T-helper 1 cell treated with Interleukin-12 subunit alpha and Interleukin-12 subunit beta and Interleukin-4 antibody, amounts not matched to agents 30 ng/mL and 1 ng/mL, for 36 hours (primary cell): ENCODE results near the gene KY. TPM values are rescaled to one million over a fixed set of nuclear protein-coding genes. Genes with fewer than 3 reads are reported as not detected.

Experiments
- intact Hi-C: fragments of 100-400 bp; cut with micrococcal nuclease; formaldehyde crosslinking; loops from one replicate; pipeline ENCODE4 v1.15.1; 2024
- total RNA-seq: library from RNA; stranded (reverse); gene quantifications from 2 replicates; pipeline ENCODE4 v1.2.3, GENCODE V29; 2022

Gene KY
- total RNA-seq, 1 donor from 2014 or later, result not detected

GRCh38 chr3:134645515-134645914, 5.3 kb downstream of the KY start:
- intact Hi-C loops, result no loop called here

DNA sequence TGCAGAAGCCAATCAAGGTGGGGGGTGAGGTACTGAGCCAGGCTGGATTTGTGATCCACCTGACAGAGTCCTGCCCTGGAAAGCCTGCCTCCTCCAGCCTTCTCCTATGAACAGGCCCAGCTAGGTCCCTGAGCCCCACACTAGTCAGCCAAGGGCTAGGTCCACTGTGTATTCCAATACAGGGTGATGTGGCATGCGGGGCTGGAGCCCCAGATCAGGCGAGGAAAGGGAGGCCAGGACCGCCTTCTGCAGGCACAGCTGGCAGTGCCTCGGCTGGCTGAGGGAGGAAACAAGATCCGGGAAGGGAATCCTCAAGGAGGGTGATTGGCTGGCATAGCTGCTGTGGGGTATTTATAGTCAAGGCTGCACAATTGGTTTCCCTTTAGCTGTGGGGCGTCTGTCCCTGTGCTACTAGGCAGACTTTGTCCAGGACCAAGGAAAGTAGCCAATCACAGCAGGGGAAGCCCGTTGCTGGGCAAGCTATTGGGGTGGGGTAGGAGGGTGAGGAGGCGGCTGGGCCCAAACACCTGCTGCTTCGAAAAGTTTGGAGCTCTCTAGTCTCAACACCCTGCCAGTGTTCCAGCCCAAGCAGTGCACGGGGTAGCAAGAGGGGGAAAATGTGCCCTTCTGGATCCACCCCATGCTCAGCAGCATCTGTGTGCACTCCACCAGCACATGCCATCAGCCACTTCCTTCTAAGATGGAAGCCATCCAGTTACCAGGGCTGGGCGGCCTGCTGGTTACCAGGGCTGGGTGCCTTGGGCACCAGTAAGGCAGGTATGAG, 5.9 kb downstream of the KY start:
- intact Hi-C loops, result no loop called here

- intact Hi-C loops, result no loop called here
Measured at GRCh38 chr3:134643150-134643675, 7.6 kb downstream of the KY start.

- intact Hi-C loops, result no loop called here
Measured at GRCh38 chr3:134642445-134643149, 8.2 kb downstream of the KY start.

DNA sequence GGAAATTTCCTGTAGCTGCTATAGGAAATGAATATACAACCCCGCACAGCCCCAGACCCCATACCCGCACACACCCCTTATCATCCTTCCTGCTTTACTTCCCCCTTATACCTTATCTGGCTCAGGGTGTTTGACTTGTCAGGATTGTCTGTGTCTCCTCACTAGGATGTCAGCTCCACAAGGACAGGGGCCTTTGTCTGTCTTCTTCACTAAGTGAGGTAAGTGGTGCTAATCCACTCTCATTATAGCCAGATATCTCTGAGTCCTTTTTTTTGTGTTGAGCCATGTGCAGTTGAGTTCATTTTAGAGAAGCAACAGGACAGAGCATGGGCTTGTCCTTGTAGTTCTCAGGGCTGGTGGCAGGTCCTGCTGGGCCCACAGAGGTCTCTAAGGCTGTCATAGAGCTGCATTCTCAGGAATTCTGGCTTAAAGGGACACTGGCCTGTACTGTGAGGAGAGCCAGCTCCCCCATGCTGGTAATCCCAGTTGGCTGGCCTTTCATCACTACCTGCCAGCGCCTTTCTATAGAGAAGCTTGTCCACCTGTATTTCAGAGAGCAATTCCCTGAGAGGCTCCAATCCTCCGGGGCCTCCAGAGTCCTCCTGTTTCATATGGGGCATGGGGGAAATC, 9.0 kb downstream of the KY start:
- intact Hi-C loops, result loop anchor here (1.0 kb wide), 1 partner anchor 40 kb away; no protein-coding TSS in a partner anchor

DNA sequence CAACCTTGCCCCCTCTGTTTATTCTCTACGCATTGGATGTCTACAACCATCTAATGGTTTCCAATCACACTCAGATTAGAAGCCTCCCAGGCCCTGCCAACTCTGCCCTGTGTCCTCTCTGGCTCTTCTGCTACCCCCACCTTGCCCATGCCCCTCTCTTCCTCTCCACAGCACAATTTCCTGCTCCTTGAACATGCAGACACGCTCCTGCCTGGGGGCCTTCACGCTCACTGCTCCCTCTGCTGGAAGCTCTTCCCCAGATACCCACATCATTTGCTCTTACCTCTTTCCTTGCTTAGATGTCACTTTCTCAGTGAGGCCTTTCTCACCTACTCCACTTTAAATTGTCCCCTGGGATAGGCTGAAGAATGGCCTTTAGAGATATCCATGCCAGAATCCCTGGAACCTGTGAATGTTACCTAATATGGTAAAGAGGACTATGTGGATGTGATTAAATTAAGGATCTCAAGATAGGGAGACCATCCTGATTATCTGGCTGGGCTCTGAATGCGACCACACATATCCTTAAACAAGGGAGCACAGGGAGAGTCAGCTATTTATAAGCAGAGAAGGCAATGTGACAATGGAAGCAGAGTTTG, 9.9 kb downstream of the KY start:
- intact Hi-C loops, result loop anchor here (1.0 kb wide), 1 partner anchor 40 kb away; no protein-coding TSS in a partner anchor

DNA sequence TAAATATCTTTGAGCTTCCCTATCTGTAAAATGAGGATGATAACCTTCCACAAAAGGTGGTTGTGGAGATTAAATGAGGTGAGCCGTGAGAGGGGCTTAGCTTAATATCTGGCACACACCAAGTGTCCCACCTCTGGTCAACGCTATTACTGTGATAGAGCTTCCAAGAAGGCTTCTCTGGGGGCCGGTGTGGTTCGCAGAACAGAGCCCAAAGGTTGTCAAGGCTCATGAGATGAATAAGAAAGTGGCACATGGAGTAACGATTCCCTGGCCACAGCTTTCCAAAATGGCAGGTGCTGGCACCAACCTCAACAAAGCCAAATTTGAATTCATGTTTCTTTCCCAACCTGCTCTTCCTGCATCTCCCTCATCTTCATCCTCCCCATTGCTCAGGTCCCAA, 10.4 kb downstream of the KY start:
- intact Hi-C loops, result no loop called here

GRCh38 chr3:134638385-134639030, 12.3 kb downstream of the KY start:
- intact Hi-C loops, result no loop called here

GRCh38 chr3:134636406-134636805, 14.4 kb downstream of the KY start:
- intact Hi-C loops, result no loop called here

- intact Hi-C loops, result no loop called here
Measured at GRCh38 chr3:134630506-134630905, 20.3 kb downstream of the KY start.

GRCh38 chr3:134628884-134629283, 21.9 kb downstream of the KY start:
- intact Hi-C loops, result no loop called here

DNA sequence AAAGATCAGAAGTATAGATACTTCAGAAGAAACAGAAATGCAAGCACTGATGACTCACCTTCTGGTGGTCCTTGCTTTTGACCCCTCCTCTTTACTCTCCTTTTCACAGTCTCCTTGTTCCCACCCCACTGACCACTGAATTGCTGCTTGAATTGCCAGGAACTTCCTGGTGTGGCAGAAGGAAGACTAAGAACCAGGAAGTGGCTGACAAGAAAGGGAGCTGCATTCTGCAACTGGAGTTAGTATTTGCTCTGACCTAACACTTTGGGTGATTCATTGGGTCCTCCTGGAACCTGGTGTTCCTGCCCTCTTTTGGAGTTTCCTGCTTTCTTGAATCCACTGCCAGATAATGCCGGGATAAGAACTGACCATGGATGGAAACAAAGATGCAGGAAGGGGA, 23.0 kb downstream of the KY start:
- intact Hi-C loops, result no loop called here

DNA sequence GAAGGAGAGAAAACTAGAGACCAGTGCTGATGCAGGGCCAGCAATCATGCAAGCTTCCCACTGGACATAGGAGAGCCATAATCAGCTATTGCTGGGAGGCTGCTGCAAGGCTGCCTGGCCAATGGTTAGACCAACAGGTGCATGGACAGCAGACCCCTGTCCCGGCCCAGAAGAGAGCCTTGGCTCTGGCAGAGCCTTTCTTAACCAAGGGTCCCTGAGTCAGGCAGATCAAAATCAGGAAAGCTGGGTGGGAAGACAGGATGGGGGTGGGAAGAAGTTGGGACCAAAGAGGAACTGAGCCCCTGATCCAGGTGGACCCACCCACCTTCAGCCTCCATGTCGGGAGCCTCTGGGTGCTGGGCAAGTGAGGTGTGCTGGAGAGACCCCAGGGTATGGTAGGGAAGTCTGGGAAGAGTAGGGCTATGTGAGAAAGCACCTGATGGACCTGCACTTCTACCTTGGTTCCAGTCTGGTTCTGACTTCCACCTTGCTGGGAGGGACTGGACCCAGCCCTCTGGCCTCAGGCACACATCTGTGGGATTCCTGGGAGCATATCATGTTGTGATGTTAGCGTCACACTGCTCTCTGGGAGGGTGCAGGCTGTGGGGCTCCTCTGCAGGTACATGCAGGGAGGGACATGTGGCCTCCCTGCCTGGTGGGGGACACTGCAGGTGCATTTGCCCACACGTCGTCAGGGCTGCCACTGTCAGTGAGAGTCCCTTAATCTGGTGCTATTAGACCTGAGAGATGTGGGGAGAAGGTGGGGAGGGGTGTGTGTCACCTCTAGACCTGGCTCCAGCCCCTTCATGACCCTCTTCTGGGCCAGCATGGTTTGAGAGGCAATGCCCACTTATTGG, 24.7 kb downstream of the KY start:
- intact Hi-C loops, result no loop called here

GRCh38 chr3:134625462-134625861, 25.4 kb downstream of the KY start:
- intact Hi-C loops, result no loop called here

- intact Hi-C loops, result no loop called here
Measured at GRCh38 chr3:134624537-134625287, 26.1 kb downstream of the KY start.

GRCh38 chr3:134623615-134624245, 27.1 kb downstream of the KY start:
- intact Hi-C loops, result no loop called here

DNA sequence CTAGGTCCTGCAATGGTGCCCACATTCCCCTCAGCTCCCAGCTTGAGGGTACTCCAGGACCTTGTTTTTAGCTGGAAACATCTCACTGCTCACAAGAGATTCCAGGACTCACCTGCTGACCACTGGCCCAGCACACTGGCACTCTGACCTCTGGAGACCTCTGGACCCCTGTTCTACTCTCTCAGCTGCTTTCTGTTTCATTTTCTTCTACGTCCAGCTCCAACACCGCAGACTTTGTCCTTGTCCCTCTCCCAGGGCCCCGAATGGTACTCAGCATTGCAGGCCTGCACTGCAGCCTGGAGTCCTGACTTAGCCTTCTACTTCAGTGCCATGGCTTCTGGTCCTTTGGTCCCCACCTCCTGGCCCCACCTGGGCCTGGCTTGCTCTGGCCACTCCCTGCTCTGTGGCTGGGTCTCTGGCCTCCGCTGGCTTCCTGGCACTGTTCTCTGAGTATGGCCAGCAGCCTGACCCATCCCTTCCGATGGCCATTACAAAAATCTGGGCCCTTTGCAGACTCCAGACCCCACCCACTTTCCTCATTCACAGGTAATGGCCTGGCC, 27.9 kb downstream of the KY start:
- intact Hi-C loops, result no loop called here

DNA sequence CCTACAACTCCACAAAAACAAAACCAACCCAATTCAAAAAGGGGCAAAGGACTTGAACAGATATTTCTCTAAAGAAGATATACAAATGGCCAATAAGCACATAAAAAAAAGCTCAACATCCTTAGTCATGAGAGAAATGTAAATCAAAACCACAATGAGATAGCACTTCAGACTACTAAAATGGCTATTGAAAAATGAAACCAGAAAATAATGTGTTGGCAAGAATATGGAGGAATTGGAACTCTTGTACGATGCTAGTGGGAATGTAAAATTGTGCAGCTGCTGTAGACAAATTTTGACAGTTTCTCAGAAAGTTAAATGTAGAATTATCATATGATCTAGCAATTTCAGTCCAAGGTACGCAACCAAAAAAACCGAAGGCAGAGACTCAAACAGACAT, 29.0 kb downstream of the KY start:
- intact Hi-C loops, result no loop called here
